ENCODE measurements around the gene PDGFD. TPM values are rescaled to one million over a fixed set of nuclear protein-coding genes. Genes with fewer than 3 reads are reported as not detected.

The PDGFD gene
- total and polyA plus RNA-seq, 2 donors (not counting 3 experiments of a cell fraction or from before 2014, with no cell fraction given): 6.3 to 13.1 TPM

DNA sequence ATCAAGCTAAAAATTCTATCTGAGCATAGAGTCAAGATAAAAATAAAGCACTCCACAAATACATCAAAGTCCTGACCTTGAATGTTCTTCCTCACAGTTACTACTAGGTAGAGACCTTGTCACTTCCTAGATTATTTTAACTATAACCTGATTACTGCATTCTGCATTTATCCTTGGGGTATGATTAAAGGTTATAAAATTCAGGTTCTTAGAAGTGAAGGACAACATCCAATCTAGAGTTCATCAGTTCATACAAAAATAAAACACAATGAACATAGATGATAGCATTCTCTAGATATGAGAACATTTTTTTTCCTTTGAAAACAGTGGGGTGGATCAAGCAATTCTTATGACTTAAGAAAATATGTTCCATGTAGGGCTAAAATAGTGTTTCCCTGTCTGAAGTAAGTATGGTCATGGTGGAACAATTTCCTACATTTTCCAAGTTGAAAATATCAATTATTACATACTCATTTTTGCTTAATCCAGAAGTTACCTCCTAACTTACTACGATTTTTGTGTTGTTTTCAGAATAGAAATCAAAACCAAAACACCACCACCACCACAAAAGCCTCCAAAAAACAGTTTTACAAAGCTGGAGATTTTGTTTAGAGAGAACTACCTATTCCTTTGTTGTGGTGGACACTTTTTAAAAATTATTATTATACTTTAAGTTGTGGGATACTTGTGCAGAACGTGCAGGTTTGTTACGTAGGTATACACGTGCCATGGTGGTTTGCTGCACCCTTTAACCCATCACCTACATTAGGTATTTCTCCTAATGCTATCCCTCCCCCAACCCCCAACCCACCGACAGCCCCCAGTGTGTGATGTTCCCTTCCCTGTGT, 239.6 kb downstream of the PDGFD start:
- TF ChIP-seq EZH2 (IDR thresholded peaks at IDR 0.05; ENCODE audit: borderline replicate concordance, low read depth, low read length, severe bottlenecking) (no peak), POLR2A (IDR thresholded peaks at IDR 0.05; ENCODE audit: low read depth, low read length) (no peak), POLR2AphosphoS5 (IDR thresholded peaks at IDR 0.05; ENCODE audit: insufficient read depth, low read depth, low read length) (no peak), JUN (IDR thresholded peaks at IDR 0.05; ENCODE audit: borderline replicate concordance, insufficient read depth, insufficient read length, low read depth) (no peak), MYC (IDR thresholded peaks at IDR 0.05; ENCODE audit: low read depth, low read length) (no peak), FOS (IDR thresholded peaks at IDR 0.05; ENCODE audit: borderline replicate concordance, insufficient read depth, low read length) (no peak), GATA2 (IDR thresholded peaks at IDR 0.05; ENCODE audit: insufficient read depth, insufficient read length, low read depth, low read length) (no peak)
- TF ChIP-seq, protein P1, sequence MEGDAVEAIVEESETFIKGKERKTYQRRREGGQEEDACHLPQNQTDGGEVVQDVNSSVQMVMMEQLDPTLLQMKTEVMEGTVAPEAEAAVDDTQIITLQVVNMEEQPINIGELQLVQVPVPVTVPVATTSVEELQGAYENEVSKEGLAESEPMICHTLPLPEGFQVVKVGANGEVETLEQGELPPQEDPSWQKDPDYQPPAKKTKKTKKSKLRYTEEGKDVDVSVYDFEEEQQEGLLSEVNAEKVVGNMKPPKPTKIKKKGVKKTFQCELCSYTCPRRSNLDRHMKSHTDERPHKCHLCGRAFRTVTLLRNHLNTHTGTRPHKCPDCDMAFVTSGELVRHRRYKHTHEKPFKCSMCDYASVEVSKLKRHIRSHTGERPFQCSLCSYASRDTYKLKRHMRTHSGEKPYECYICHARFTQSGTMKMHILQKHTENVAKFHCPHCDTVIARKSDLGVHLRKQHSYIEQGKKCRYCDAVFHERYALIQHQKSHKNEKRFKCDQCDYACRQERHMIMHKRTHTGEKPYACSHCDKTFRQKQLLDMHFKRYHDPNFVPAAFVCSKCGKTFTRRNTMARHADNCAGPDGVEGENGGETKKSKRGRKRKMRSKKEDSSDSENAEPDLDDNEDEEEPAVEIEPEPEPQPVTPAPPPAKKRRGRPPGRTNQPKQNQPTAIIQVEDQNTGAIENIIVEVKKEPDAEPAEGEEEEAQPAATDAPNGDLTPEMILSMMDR (IDR thresholded peaks at IDR 0.05; ENCODE audit: extremely low read depth in 1 of 2, insufficient read depth in 1 of 2, low read depth in 1 of 2, low read length in 2 of 2): no peak
- TF ChIP-seq, protein P2, sequence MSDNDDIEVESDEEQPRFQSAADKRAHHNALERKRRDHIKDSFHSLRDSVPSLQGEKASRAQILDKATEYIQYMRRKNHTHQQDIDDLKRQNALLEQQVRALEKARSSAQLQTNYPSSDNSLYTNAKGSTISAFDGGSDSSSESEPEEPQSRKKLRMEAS (IDR thresholded peaks at IDR 0.05; ENCODE audit: insufficient read depth, insufficient read length): no peak
- no peak overlapping the region for H3K4me2 ChIP-seq (ENCODE audit: insufficient read depth, low read length)
- H3K79me2 ChIP-seq (ENCODE audit: control insufficient read depth, insufficient read depth, low read length): no peaks in the 10 kb centered on the region
- H3K27ac ChIP-seq (ENCODE audit: insufficient read depth, low read depth, low read length): no peak overlapping the region
- intact Hi-C loops (cut with micrococcal nuclease): loop anchor here (10.0 kb wide), 1 partner anchor 1940 kb away; no protein-coding TSS in a partner anchor
- ChIA-PET POLR2A (no interaction called here), CTCF (interaction anchor here (1.4 kb wide), 1 partner anchor 242 kb away, joined by 9 read pairs; no protein-coding TSS in a partner anchor)
- H3K27me3 ChIP-seq (ENCODE audit: control insufficient read depth in 2 of 2, insufficient read depth in 2 of 2, low read length in 2 of 2): no peaks in the 10 kb centered on the region
- H3K9me3 ChIP-seq (replicated peaks; ENCODE audit: control insufficient read depth, insufficient read depth, low read length): no peaks in the 10 kb centered on the region
- no peak overlapping the region for H3K4me3 ChIP-seq (replicated peaks in 1 of 3; ENCODE audit: insufficient read depth in 1 of 3, low read depth in 1 of 3, low read length in 3 of 3)
- H3K4me1 ChIP-seq (ENCODE audit: control insufficient read depth, extremely low read depth, insufficient read depth, low read length): no peaks in the 10 kb centered on the region
- no peak overlapping the region for H3K9ac ChIP-seq (replicated peaks; ENCODE audit: extremely low read depth, insufficient read depth, low read length)
- FAIRE-seq (no peak), DNase-seq (ENCODE audit: low read depth, low spot score) (no peak)
- no peak overlapping the region for H2AFZ ChIP-seq (ENCODE audit: low read depth, low read length)
- no peaks in the 10 kb centered on the region for H3K9me1 ChIP-seq (replicated peaks; ENCODE audit: control insufficient read depth, extremely low read depth, insufficient read depth, low read length)
- BruUV-seq (replicated peaks): no TSS peak
- dilution Hi-C loops (cut with MboI; ENCODE audit: extremely low pct_ligation_motif_present, low sequenced_read_pairs): no loop called here
- H3K36me3 ChIP-seq (ENCODE audit: control insufficient read depth in 2 of 2, extremely low read depth in 1 of 2, insufficient read depth in 2 of 2, low read length in 2 of 2): no peaks in the 10 kb centered on the region
- H4K20me1 ChIP-seq (replicated peaks; ENCODE audit: control insufficient read depth, extremely low read depth, insufficient read depth, low read length): no peaks in the 10 kb centered on the region

All from endothelial cell of umbilical vein (primary cell).